Measurements from ENCODE around the gene VAV3. TPM values are rescaled to one million over a fixed set of nuclear protein-coding genes. Genes with fewer than 3 reads are reported as not detected.

Gene VAV3
- total RNA-seq, 1 experiment from 2014 or later = 3.8 TPM

GRCh38 chr1:107793896-107794453 is 171.0 kb downstream of the VAV3 start:
- peak; percentile 31 for DNase-seq (ENCODE audit: low read depth)

DNA sequence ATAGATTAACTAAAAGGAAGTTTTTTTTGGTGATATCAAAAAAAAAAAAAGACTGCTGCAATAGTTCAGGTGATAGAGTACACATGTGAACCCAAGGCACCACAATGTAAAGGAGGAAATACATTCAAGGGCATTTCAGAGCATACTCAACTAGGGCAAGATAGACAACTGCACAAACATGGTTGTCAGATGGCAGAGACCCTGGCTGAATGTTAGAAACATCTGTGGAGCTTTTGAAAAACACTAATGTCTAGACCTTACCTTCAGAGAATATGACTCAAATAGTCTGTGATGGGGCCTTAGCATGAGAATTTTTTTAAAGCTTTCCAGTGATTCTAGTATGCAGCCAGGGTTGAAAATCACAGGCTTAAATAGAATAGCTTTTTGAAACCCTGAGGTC is 173.6 kb downstream of the VAV3 start:
- no peak for DNase-seq (ENCODE audit: low read depth)

GRCh38 chr1:107789817-107790524 is 175.0 kb downstream of the VAV3 start:
- no peak for DNase-seq (ENCODE audit: low read depth)

DNA sequence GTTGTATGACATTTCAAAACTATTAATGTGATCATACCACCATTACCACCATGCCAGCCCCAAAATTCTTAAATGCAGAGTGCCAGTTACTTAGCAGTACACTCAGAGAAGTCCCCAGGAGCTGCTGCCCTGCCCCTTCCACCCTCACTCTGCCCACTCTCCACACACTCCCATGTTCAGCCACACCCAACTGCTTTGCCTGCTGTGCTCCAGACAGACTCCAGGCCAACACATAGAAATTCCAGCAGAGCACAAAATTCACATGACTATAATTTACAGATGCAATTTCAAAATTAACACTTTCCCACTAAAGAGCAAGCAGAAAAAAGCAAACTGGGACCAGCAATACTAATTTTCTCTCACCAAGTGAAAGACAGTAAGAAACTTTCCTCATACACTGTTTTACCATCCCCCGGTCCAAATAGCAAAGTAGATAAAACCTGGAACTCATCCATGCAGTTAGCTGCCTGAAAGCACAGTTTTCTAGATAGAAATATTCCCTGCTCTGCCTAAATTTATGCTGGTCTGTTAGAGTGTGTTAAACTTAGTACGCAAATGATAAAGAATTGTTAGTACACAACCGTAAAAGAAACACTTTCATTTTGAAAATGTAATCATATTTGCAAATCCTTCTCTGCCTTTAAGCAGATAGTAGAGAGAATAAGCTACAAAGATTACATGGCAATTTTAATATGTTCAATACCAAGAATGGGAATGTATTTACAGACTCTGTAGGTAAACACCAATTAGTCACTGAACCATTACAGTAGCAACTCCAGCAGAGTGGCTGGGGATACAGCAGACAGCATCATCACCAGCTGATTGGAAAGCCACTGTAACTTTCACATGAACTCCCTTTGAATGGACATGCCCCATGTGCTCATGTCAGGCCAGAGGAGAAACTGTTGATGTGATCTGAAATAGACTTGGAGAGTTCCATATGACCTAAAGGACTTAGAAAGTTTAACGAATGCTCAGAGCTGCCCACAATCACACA is 176.5 kb downstream of the VAV3 start:
- no peak for DNase-seq (ENCODE audit: low read depth)

GRCh38 chr1:107787299-107787698 is 177.7 kb downstream of the VAV3 start:
- peak; percentile 32 for DNase-seq (ENCODE audit: low read depth)

DNA sequence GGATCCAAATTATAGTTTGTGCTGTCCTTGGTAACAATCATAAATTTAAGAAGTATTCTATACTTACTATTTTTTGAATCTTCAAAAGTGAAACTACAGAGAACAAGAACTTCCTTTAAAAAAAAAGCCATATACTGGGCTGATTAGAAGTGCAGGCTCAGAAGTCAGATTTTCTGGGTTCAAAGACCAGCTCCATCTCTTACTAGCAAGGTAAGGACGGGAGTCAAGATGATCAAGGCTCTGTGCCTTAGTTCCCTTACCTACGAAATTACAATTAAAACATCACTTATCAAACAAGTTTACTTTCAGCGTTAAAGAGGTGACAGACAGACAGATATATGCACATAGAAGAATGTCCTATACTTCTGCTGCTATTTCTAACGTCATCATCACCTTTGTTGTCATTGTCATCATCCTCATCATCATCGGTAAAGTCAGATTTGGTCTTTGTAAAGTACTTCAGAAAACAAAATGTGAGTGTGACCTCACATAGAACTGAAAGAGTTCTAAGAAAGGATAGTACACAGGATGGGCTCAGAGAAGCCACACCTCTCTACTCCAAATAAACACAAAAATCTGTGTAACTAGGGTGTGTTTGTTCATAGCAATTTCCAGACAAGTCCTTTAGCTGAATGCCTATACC is 178.7 kb downstream of the VAV3 start:
- DNase-seq (ENCODE audit: low read depth) = no peak

DNA sequence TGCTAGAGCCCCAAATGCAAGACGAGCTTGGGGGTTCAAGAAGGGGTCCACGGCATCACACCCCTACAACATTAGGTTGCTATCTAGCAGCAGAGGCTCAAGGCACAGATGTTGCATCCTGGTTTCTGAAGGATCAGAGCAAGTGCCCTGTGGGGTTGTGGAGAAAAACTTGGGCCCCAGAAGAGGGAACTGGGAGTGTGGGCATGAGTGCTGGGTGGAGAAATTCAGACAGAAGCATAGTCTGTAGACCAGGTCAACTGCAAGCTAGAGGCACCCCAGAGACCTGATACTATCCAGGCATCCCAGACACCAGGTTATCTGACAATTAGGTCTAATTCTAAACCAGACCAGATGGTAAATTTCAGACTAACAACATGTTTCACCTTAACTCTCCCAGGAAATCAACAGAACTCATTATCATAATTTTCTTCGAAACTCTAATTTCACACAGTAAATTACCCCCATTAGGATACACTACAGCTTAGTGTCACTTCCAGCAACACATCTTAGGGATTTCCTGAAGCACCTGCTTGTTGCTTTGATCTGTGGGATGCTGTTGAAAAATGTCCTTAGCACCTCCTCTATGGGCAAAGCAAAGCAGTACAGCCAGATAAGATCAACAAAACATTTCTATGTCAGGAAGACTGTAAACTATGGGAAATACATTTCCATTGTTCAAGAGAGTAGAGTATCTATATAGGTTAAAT is 179.3 kb downstream of the VAV3 start:
- no peak for DNase-seq (ENCODE audit: low read depth)

GRCh38 chr1:107782217-107782845 is 182.6 kb downstream of the VAV3 start:
- DNase-seq (ENCODE audit: low read depth) = peak; percentile 59

- no peak for DNase-seq (ENCODE audit: low read depth)
These were observed 183.7 kb downstream of the VAV3 start for GRCh38 chr1:107781245-107781644.

DNA sequence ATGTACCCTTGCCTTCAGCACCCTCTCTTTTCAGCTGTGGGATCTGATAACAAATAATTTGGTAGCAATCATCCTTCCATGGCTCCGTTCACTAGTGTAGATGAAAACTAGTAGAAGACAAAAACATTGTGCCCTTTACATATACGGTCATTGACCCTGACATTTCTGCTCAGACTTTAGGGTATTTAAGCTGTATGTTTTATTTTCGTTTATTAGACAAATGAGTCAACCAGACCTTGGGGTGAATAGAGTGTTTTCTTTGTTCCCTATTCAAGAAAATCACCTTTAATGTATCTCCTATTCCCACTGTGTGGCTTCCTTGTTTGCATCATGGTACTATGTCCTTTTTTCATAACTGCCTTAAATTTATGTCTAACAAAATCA is 187.3 kb downstream of the VAV3 start:
- no peak for DNase-seq (ENCODE audit: low read depth)

DNA sequence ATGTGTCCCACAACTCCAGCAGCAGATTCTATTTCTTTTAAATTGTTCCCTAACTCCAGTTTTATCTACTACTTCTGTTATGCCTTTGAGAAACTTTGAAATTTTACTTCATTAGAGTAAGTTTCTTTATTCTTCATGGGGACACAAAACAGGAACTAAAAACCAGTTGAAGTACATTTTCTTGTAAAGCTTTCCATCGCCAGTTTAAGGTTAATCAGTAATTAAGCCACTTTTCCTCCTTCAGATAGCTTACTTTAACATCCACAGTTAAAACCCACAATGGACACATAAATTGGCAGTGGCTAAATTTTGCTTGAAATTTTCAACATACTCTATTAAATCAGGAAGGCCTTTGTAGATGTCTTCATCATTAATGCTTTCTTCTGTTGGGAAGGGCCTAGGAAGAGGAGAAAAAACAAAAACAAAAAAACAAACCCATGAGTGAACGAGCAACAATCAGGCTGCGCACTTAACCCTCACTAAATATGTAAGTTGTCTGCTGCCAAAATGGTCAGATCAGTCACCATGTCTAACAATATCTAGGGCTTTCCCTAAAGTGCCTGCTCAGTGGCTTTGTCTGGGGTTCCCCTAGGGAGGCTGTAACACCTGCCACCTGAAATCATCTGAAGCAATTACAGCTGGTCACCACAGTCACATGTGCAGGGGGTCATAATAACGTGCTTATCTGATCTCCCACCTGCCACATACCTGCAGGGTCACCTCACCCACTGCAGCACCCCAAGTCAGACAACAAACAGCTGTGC is 187.9 kb downstream of the VAV3 start:
- no peak for DNase-seq (ENCODE audit: low read depth)

DNA sequence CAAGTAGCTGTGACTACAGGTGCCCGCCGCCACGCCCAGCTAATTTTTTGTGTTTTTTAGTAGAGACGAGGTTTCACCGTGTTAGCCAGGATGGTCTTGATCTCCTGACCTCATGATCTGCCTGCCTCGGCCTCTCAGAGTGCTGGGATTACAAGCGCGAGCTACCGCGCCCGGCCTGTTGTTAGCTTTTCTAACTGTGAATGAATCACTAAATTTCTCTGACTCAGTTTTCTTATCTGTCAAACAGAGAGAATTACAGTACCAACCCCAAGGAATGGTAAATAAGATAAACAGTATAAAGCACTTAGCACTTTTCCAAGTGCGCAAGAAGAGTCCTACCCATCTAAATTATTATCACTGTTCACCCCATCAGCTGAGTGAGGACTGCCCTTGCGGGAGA is 193.6 kb downstream of the VAV3 start:
- DNase-seq (ENCODE audit: low read depth) = no peak

- DNase-seq (ENCODE audit: low read depth) = peak; percentile 24
These were observed 197.8 kb downstream of the VAV3 start for GRCh38 chr1:107767156-107767582.

DNA sequence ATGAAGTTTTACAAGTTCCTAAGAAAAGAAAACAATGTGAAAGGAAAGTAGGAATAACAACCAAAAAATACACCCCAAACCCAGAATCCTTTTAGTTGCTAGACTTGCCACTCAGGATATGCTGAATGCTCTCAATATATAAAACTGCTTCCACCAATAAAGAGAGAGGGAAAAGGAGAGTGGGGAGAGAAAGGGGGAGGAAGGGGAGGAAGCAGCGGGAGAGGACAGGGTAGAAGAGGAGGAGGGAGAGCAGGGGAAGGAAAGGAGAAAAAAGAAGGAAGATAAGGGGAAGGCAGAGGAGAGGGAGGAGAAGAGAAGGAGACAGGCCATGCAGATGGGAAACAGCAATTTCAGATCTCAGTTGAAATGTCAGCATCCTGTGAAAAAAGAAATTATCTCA is 198.4 kb downstream of the VAV3 start:
- no peak for DNase-seq (ENCODE audit: low read depth)

- no peak for DNase-seq (ENCODE audit: low read depth)
These were observed 202.1 kb downstream of the VAV3 start for GRCh38 chr1:107762751-107763390.

DNA sequence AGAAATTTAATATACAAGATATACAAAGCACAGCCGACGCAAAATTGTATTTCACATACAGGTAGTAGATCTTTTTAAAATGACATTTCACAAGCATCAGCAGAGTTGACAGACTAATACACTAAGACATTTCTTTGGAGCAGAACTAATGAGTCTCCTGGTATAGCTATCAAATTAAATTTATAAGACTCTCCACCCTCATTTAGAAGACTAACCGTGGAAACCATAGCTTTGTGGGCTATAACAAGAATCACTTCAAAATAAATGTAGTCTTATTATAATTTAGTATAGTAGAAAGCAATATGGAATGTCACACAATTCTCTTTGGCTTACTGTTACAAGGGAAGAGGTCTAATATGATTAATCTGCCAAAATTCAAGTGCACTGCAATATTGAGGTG is 204.9 kb downstream of the VAV3 start:
- DNase-seq (ENCODE audit: low read depth) = no peak

- DNase-seq (ENCODE audit: low read depth) = peak; percentile 76
These were observed 214.5 kb downstream of the VAV3 start for GRCh38 chr1:107750364-107750959.

- no peak for DNase-seq (ENCODE audit: low read depth)
These were observed 216.4 kb downstream of the VAV3 start for GRCh38 chr1:107748531-107748930.

- DNase-seq (ENCODE audit: low read depth) = no peak
These were observed 223.7 kb downstream of the VAV3 start for GRCh38 chr1:107741242-107741641.
